ENCODE results near the gene ALOX5AP. TPM values are rescaled to one million over a fixed set of nuclear protein-coding genes. Genes with fewer than 3 reads are reported as not detected.

The ALOX5AP gene
- total and polyA plus RNA-seq, 9 of the 15 experiments (the other 6 are each of a cell fraction or from before 2014, with no cell fraction given) = 0.31 TPM; not detected in 8

GRCh38 chr13:30808600-30808999, 73.3 kb downstream of the ALOX5AP start:
- H3K27me3 ChIP-seq (ENCODE audit: control insufficient read depth in 2 of 2, insufficient read depth in 2 of 2, low read length in 2 of 2) = peaks cover 5 to 40% of the 10 kb centered on the region in 2 experiments; a peak in 4 of 5 replicates
- FAIRE-seq (no peak), ATAC-seq (no peak), DNase-seq (ENCODE audit: extremely low read depth in 1 of 4, low spot score in 3 of 4) (no peak)
- H2AFZ ChIP-seq (ENCODE audit: low read depth, low read length) = no peak overlapping the region
- H3K9ac ChIP-seq (ENCODE audit: insufficient read depth in 1 of 2, low read depth in 2 of 2, low read length in 2 of 2) = no peak overlapping the region
- TF ChIP-seq HMG20B (CRISPR knock-in tag; IDR thresholded peaks at IDR 0.05) = no peak
- no peak for TF ChIP-seq PYGO2 (tag; IDR thresholded peaks at IDR 0.05)
- no peak for TF ChIP-seq CEBPB (tag; IDR thresholded peaks at IDR 0.05)
- TF ChIP-seq, protein P1, sequence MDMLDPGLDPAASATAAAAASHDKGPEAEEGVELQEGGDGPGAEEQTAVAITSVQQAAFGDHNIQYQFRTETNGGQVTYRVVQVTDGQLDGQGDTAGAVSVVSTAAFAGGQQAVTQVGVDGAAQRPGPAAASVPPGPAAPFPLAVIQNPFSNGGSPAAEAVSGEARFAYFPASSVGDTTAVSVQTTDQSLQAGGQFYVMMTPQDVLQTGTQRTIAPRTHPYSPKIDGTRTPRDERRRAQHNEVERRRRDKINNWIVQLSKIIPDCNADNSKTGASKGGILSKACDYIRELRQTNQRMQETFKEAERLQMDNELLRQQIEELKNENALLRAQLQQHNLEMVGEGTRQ (CRISPR knock-in tag; IDR thresholded peaks at IDR 0.05) = no peak
- TF ChIP-seq ETS2 (tag; IDR thresholded peaks at IDR 0.05; ENCODE audit: borderline replicate concordance, poor library complexity, severe bottlenecking) = no peak
- no peak for TF ChIP-seq SP1 (CRISPR knock-in tag; IDR thresholded peaks at IDR 0.05)
- TF ChIP-seq SMAD2 (IDR thresholded peaks at IDR 0.05; ENCODE audit: low read depth, low read length) = no peak
- TF ChIP-seq SMARCA4 (IDR thresholded peaks at IDR 0.05) = no peak
- no peak for TF ChIP-seq CBFB (CRISPR knock-in tag; IDR thresholded peaks at IDR 0.05)
- no peak for TF ChIP-seq PBX2 (CRISPR knock-in tag; IDR thresholded peaks at IDR 0.05; ENCODE audit: low read depth)
- no peak for TF ChIP-seq PBX2 (tag; conservative IDR thresholded peaks at IDR 0.05; ENCODE audit: low read depth)
- TF ChIP-seq, protein P2, sequence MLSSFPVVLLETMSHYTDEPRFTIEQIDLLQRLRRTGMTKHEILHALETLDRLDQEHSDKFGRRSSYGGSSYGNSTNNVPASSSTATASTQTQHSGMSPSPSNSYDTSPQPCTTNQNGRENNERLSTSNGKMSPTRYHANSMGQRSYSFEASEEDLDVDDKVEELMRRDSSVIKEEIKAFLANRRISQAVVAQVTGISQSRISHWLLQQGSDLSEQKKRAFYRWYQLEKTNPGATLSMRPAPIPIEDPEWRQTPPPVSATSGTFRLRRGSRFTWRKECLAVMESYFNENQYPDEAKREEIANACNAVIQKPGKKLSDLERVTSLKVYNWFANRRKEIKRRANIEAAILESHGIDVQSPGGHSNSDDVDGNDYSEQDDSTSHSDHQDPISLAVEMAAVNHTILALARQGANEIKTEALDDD (IDR thresholded peaks at IDR 0.05) = no peak
- no peak for TF ChIP-seq ZNF253 (CRISPR knock-in tag; conservative IDR thresholded peaks at IDR 0.05)
- intact Hi-C loops (cut with micrococcal nuclease) = no loop called here
- H3K36me3 ChIP-seq (ENCODE audit: control insufficient read depth, insufficient read depth, low read length) = no peaks in the 10 kb centered on the region
- in situ Hi-C loops (cut with MboI) = loop anchor here (10.0 kb wide), 1 partner anchor 664 kb away; no protein-coding TSS in a partner anchor
- no peak overlapping the region for H3K4me2 ChIP-seq (ENCODE audit: insufficient read depth, low read length)
- H3K4me1 ChIP-seq (replicated peaks in 1 of 2; ENCODE audit: control insufficient read depth in 2 of 2, insufficient read depth in 2 of 2, low read length in 2 of 2) = no peaks in the 10 kb centered on the region
- 0% methylated on average over 2 of the region's 2 CpGs for WGBS (ENCODE audit: insufficient coverage, low coverage, missing lambda C conversion rate)
- CTCF ChIA-PET (ENCODE audit: low intra/inter-chr PET ratio) = no interaction called here
- POLR2A ChIA-PET = no interaction called here
- no TSS peak for BruUV-seq (replicated peaks)
- H3K9me1 ChIP-seq (ENCODE audit: control insufficient read depth, insufficient read depth, low read length) = no peaks in the 10 kb centered on the region
- no peaks in the 10 kb centered on the region for H3K79me2 ChIP-seq (ENCODE audit: control insufficient read depth, insufficient read depth, low read length)
- no peak overlapping the region for H3K27ac ChIP-seq (ENCODE audit: extremely low read depth, low read depth, low read length)
- no peaks in the 10 kb centered on the region for H3K9me3 ChIP-seq (replicated peaks; ENCODE audit: control insufficient read depth, insufficient read depth, low read depth, low read length)
- no peak overlapping the region for H3K4me3 ChIP-seq
- no peaks in the 10 kb centered on the region for H4K20me1 ChIP-seq (replicated peaks; ENCODE audit: control insufficient read depth, insufficient read depth, low read length)

Data from K562 (cell line).